H9 (cell line): Measurements from ENCODE around the gene CCDC85A. TPM values are rescaled to one million over a fixed set of nuclear protein-coding genes. Genes with fewer than 3 reads are reported as not detected.

Source experiments
- DNase-seq: peaks from one replicate; pipeline ENCODE4 v3.0.0-alpha.2; 2017
- H2AFZ ChIP-seq: one replicate; pipeline ENCODE4 v1.6.1; 2013; ENCODE audit warnings: mild to moderate bottlenecking, low read length, control low read depth, moderate library complexity
- H2AK5ac ChIP-seq: 2 replicates; pipeline ENCODE4 v1.6.1; 2013; ENCODE audit warnings: low read length, control low read depth, mixed read lengths; ENCODE audit not compliant: insufficient read length
- H2BK120ac ChIP-seq: one replicate; pipeline ENCODE4 v1.6.1; 2013; ENCODE audit warnings: low read depth, mild to moderate bottlenecking, low read length, control low read depth, inconsistent platforms; ENCODE audit not compliant: poor library complexity, severe bottlenecking
- H2BK12ac ChIP-seq: 2 replicates; pipeline ENCODE4 v1.6.1; 2013; ENCODE audit warnings: low read length, control low read depth, mixed read lengths, low read depth; ENCODE audit not compliant: insufficient read length
- H2BK15ac ChIP-seq: 2 replicates; pipeline ENCODE4 v1.6.1; 2013; ENCODE audit warnings: low read depth, low read length, control low read depth
- H2BK20ac ChIP-seq: one replicate; pipeline ENCODE4 v1.6.1; 2013; ENCODE audit warnings: low read depth, mild to moderate bottlenecking, low read length, control low read depth, inconsistent platforms; ENCODE audit not compliant: poor library complexity, severe bottlenecking
- H2BK5ac ChIP-seq: 2 replicates; pipeline ENCODE4 v1.6.1; 2013; ENCODE audit warnings: low read length, control low read depth, mixed read lengths; ENCODE audit not compliant: insufficient read length
- H3K14ac ChIP-seq: 2 replicates; pipeline ENCODE4 v1.6.1; 2013; ENCODE audit warnings: low read length, control low read depth; ENCODE audit not compliant: insufficient read depth
- H3K18ac ChIP-seq: 2 replicates; pipeline ENCODE4 v1.6.1; 2013; ENCODE audit warnings: low read depth, mild to moderate bottlenecking, mixed read lengths, low read length, control low read depth; ENCODE audit not compliant: insufficient read length
- H3K23ac ChIP-seq: 2 replicates; pipeline ENCODE4 v1.6.1; 2013; ENCODE audit warnings: low read length, control low read depth, mixed read lengths, low read depth; ENCODE audit not compliant: insufficient read length
- H3K23me2 ChIP-seq: 2 replicates; pipeline ENCODE4 v1.6.1; 2013; ENCODE audit warnings: low read depth, mild to moderate bottlenecking, mixed read lengths, low read length, control low read depth; ENCODE audit not compliant: insufficient read length, poor library complexity, severe bottlenecking
- H3K27ac ChIP-seq: 2 replicates; pipeline ENCODE4 v1.5.1; 2013; ENCODE audit warnings: low read length, control low read depth, mixed read lengths, low read depth; ENCODE audit not compliant: insufficient read length
- H3K27me3 ChIP-seq: 2 replicates; pipeline ENCODE4 v1.6.1; 2013; ENCODE audit warnings: low read length, control low read depth, inconsistent platforms; ENCODE audit not compliant: insufficient read depth
- H3K4ac ChIP-seq: 2 replicates; pipeline ENCODE4 v1.6.1; 2013; ENCODE audit warnings: low read depth, mild to moderate bottlenecking, control low read depth, inconsistent platforms, low read length, moderate library complexity
- H3K4me1 ChIP-seq: 2 replicates; pipeline ENCODE4 v1.6.1; 2013; ENCODE audit warnings: low read length, control low read depth, inconsistent platforms; ENCODE audit not compliant: insufficient read depth
- H3K4me2 ChIP-seq: 2 replicates; pipeline ENCODE4 v1.6.1; 2013; ENCODE audit warnings: low read length, control low read depth, mixed read lengths; ENCODE audit not compliant: insufficient read length, insufficient read depth
- H3K56ac ChIP-seq: 2 replicates; pipeline ENCODE4 v1.6.1; 2013; ENCODE audit warnings: low read depth, mild to moderate bottlenecking, mixed read lengths, low read length, control low read depth; ENCODE audit not compliant: insufficient read length
- H3K79me1 ChIP-seq: 2 replicates; pipeline ENCODE4 v1.6.1; 2013; ENCODE audit warnings: low read depth, mild to moderate bottlenecking, moderate library complexity, low read length, control low read depth, inconsistent platforms; ENCODE audit not compliant: insufficient read depth, poor library complexity, severe bottlenecking
- H3K79me2 ChIP-seq: 2 replicates; pipeline ENCODE4 v1.6.1; 2013; ENCODE audit warnings: low read length, control low read depth, inconsistent platforms; ENCODE audit not compliant: insufficient read depth
- H3K9ac ChIP-seq: 2 replicates; pipeline ENCODE4 v1.6.1; 2013; ENCODE audit warnings: low read length, control low read depth, mixed read lengths; ENCODE audit not compliant: insufficient read length; ENCODE audit errors: extremely low read depth
- H3K9me3 ChIP-seq: one replicate; pipeline ENCODE4 v1.6.1; 2013; ENCODE audit warnings: low read depth, low read length, inconsistent platforms; ENCODE audit not compliant: control insufficient read depth
- H3T11ph ChIP-seq: one replicate; pipeline ENCODE4 v1.6.1; 2013; ENCODE audit warnings: mild to moderate bottlenecking, low read length, control low read depth, inconsistent platforms
- H4K20me1 ChIP-seq: one replicate; pipeline ENCODE4 v1.6.1; 2013; ENCODE audit not compliant: control insufficient read depth, insufficient read length, insufficient read depth
- H4K5ac ChIP-seq: 2 replicates; pipeline ENCODE4 v1.6.1; 2013; ENCODE audit warnings: low read depth, mild to moderate bottlenecking, mixed read lengths, low read length, control low read depth; ENCODE audit not compliant: insufficient read length
- H4K8ac ChIP-seq: replicated peaks from 2 replicates; pipeline ENCODE4 v1.6.1; 2013; ENCODE audit warnings: low read length, control low read depth, mixed read lengths, low read depth; ENCODE audit not compliant: insufficient read length
- H4K91ac ChIP-seq: 2 replicates; pipeline ENCODE4 v1.6.1; 2013; ENCODE audit warnings: low read depth, mild to moderate bottlenecking, moderate library complexity, mixed read lengths, low read length, control low read depth; ENCODE audit not compliant: insufficient read length
- H3K27ac Mint-ChIP-seq, 3 experiments: 2 replicates in 2 of 3; 3 replicates in 1 of 3; pipeline ENCODE4 v1.8.0; 2020 to 2021; ENCODE audit warnings: mixed read lengths in 3 of 3, mild to moderate bottlenecking in 1 of 3, moderate library complexity in 1 of 3
- H3K27me3 Mint-ChIP-seq: 2 replicates; pipeline ENCODE4 v1.8.0; 2021; ENCODE audit warnings: low read depth, mild to moderate bottlenecking, moderate library complexity, mixed read lengths
- H3K36me3 Mint-ChIP-seq, 3 experiments: 2 replicates in 2 of 3; 3 replicates in 1 of 3; pipeline ENCODE4 v1.8.0; 2020 to 2021; ENCODE audit warnings: low read depth in 3 of 3, mixed read lengths in 3 of 3; ENCODE audit not compliant: insufficient read depth in 1 of 3
- H3K4me1 Mint-ChIP-seq, 2 experiments: 2 replicates each; pipeline ENCODE4 v1.8.0; 2020; ENCODE audit warnings: mixed read lengths in 2 of 2
- H3K4me3 Mint-ChIP-seq, 2 experiments: 2 replicates in 1 of 2; 3 replicates in 1 of 2; pipeline ENCODE4 v1.8.0; 2020 to 2021; ENCODE audit warnings: mild to moderate bottlenecking in 2 of 2, mixed read lengths in 2 of 2, moderate library complexity in 1 of 2
- H3K9me3 Mint-ChIP-seq, 2 experiments: 2 replicates in 1 of 2; 3 replicates in 1 of 2; pipeline ENCODE4 v1.8.0; 2020; ENCODE audit warnings: mild to moderate bottlenecking in 2 of 2, mixed read lengths in 2 of 2, moderate library complexity in 1 of 2
- WGBS: extraction: QIAGEN DNeasy Blood & Tissue Kit; methylation state at CpG from one replicate; pipeline ENCODE4 v1.1.7; 2013; ENCODE audit warnings: missing lambda C conversion rate, low lambda C conversion rate, mixed read lengths; ENCODE audit not compliant: insufficient read length; ENCODE audit errors: extremely low coverage; 5-methylcytosine and 5-hydroxymethylcytosine counted together
- total RNA-seq: library from RNA; stranded (reverse); gene quantifications from 2 replicates; pipeline ENCODE4 v1.2.1, GENCODE V29; 2021
- TF ChIP-seq, protein P1 (sequence below): fragments of 200-600 bp; sonication (generic); conservative IDR thresholded peaks from 3 replicates; pipeline ENCODE4 v1.8.0; 2021; ENCODE audit warnings: antibody characterized with exemption, mild to moderate bottlenecking

CCDC85A gene
- total RNA-seq, 1 experiment from 2014 or later: 0.17 TPM

DNA sequence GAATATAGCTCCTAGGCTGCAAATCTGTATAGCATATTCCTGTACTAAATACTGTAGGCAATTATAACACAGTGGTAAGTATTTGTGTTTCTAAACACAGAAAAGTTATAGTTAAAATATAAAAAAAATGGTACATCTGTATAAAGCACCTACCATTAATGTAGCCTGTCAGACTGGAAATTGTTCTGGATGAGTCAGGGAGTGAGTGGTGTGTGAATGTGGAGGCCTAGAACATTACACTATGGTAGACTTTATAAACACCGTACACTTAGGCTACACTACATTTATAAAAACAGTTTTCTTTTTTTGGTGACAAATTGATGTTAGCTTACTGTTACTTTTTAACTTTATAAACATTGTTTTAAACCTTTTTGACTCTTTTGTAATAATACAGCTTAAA, 226.3 kb downstream of the CCDC85A start:
- no peak overlapping the region for H3K56ac ChIP-seq
- H2BK20ac ChIP-seq: no peak overlapping the region
- no peak overlapping the region for H3K27ac Mint-ChIP-seq
- TF ChIP-seq, protein P1, sequence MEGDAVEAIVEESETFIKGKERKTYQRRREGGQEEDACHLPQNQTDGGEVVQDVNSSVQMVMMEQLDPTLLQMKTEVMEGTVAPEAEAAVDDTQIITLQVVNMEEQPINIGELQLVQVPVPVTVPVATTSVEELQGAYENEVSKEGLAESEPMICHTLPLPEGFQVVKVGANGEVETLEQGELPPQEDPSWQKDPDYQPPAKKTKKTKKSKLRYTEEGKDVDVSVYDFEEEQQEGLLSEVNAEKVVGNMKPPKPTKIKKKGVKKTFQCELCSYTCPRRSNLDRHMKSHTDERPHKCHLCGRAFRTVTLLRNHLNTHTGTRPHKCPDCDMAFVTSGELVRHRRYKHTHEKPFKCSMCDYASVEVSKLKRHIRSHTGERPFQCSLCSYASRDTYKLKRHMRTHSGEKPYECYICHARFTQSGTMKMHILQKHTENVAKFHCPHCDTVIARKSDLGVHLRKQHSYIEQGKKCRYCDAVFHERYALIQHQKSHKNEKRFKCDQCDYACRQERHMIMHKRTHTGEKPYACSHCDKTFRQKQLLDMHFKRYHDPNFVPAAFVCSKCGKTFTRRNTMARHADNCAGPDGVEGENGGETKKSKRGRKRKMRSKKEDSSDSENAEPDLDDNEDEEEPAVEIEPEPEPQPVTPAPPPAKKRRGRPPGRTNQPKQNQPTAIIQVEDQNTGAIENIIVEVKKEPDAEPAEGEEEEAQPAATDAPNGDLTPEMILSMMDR: no peak
- DNase-seq: no peak
- no peak overlapping the region for H3T11ph ChIP-seq
- no peak overlapping the region for H2BK12ac ChIP-seq
- H2AK5ac ChIP-seq: no peak overlapping the region
- H2AFZ ChIP-seq: no peak overlapping the region
- H4K91ac ChIP-seq: no peak overlapping the region
- no peak overlapping the region for H3K4me3 Mint-ChIP-seq
- H3K27me3 Mint-ChIP-seq: no peaks in the 10 kb centered on the region; the same call in 1 of the 2 replicates
- H3K79me1 ChIP-seq: no peaks in the 10 kb centered on the region
- H3K79me2 ChIP-seq: no peaks in the 10 kb centered on the region
- no peak overlapping the region for H3K4me2 ChIP-seq
- H3K9me3 Mint-ChIP-seq: no peaks in the 10 kb centered on the region
- H4K20me1 ChIP-seq: no peaks in the 10 kb centered on the region
- no peak overlapping the region for H4K5ac ChIP-seq
- WGBS: no CpG with 5 or more reads among the region's 1 CpG
- no peak overlapping the region for H2BK120ac ChIP-seq
- no peak overlapping the region for H4K8ac ChIP-seq
- H3K27ac ChIP-seq: no peak overlapping the region
- H3K9ac ChIP-seq: no peak overlapping the region
- H3K23ac ChIP-seq: no peak overlapping the region
- H3K4ac ChIP-seq: no peak overlapping the region
- H3K18ac ChIP-seq: no peak overlapping the region
- H3K9me3 ChIP-seq: no peaks in the 10 kb centered on the region
- no peak overlapping the region for H2BK5ac ChIP-seq
- H3K14ac ChIP-seq: no peak overlapping the region
- no peaks in the 10 kb centered on the region for H3K23me2 ChIP-seq
- no peaks in the 10 kb centered on the region for H3K4me1 Mint-ChIP-seq
- H2BK15ac ChIP-seq: no peak overlapping the region
- H3K36me3 Mint-ChIP-seq: no peaks in the 10 kb centered on the region
- H3K27me3 ChIP-seq: no peaks in the 10 kb centered on the region
- no peaks in the 10 kb centered on the region for H3K4me1 ChIP-seq
